Measurements from ENCODE around the gene ZNF502.

DNA sequence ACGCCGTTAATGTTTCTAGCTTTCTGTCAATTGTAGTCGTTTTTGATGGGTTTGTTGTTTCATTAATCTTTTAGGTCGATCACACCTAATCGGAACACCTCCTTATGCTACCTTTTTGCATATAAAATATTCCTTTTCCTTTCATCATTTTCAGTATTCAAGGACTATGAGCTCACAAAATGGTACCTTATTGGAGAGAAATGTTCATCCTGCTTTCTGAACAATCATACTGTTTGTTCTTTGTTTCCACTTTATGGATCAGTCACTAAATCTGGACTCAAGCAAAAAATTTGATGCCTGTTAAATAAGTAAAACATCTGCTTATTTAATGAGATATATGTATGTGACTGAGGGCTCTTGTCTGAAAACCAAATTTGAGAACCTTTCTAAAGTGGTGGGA is 50.2 kb downstream of the ZNF502 start:
- TF ChIP-seq ZNF16 (tag by site-specific recombination; IDR thresholded peaks at IDR 0.05; ENCODE audit: low read depth) (no peak), ZBTB1 (tag by site-specific recombination; IDR thresholded peaks at IDR 0.05) (no peak)
